SK-N-SH (cell line): Measurements from ENCODE around the gene NAE1. TPM values are rescaled to one million over a fixed set of nuclear protein-coding genes. Genes with fewer than 3 reads are reported as not detected.
"Not testable (repeated sequence)": the region's sequence is repeated elsewhere in the genome, so short reads cannot be mapped to it uniquely, and the experiment has no call there.

ENCODE experiments used
- CTCF ChIA-PET: fragments of 300-600, 350-600 bp; formaldehyde crosslinking; extraction: SDS; loops from one replicate; lab custom pipeline; 2021; lab: Yijun Ruan, JAX
- POLR2A ChIA-PET: fragments of 350-600 bp; sonication (Branson Sonifier 250); formaldehyde crosslinking; extraction: SDS; loops from one replicate; lab custom pipeline; 2020; ENCODE audit warnings: antibody characterized with exemption, inconsistent platforms; lab: Yijun Ruan, JAX
- DNase-seq: peaks from one replicate; pipeline ENCODE4 v3.0.0; 2012
- H2AFZ ChIP-seq: fragments of 200-600 bp; sonication (generic); 2 replicates; pipeline ENCODE4 v1.8.1; 2016; ENCODE audit warnings: antibody characterized with exemption, mild to moderate bottlenecking, low read depth
- H3F3A ChIP-seq: fragments of 200-600 bp; sonication (generic); replicated peaks from 2 replicates; pipeline ENCODE3; 2016; ENCODE audit warnings: antibody characterized with exemption, mild to moderate bottlenecking; ENCODE audit not compliant: insufficient read depth
- H3K27ac ChIP-seq, 2 experiments: fragments of 200-500 bp in 1 of 2; fragments of 200-600 bp in 1 of 2; sonication (Bioruptor generic) in 1 of 2; sonication (generic), shearing (Covaris generic) in 1 of 2; 2 replicates each; pipeline versions ENCODE4 v1.5.1 to v1.6.1; 2014 to 2016; ENCODE audit warnings: low read depth in 2 of 2, inconsistent platforms in 1 of 2, low read length in 1 of 2, mild to moderate bottlenecking in 1 of 2, mixed read lengths in 1 of 2
- H3K27me3 ChIP-seq: fragments of 200-600 bp; sonication (generic), shearing (Covaris generic); 2 replicates; pipeline ENCODE4 v1.6.1; 2016; ENCODE audit warnings: mixed run types; ENCODE audit not compliant: insufficient read depth
- H3K36me3 ChIP-seq, 2 experiments: fragments of 200-500 bp in 1 of 2; fragments of 200-600 bp in 1 of 2; sonication (Bioruptor generic) in 1 of 2; sonication (generic) in 1 of 2; replicated peaks in 1 of 2; 2 replicates each; pipeline versions ENCODE3 to v1.5.1; 2014 to 2016; ENCODE audit warnings: low read length in 1 of 2, mild to moderate bottlenecking in 1 of 2; ENCODE audit not compliant: insufficient read depth in 2 of 2, control insufficient read depth in 1 of 2
- H3K4me1 ChIP-seq, 2 experiments: fragments of 200-500 bp in 1 of 2; fragments of 200-600 bp in 1 of 2; sonication (Bioruptor generic) in 1 of 2; sonication (generic), shearing (Covaris generic) in 1 of 2; 2 replicates each; pipeline versions ENCODE4 v1.5.1 to v1.6.1; 2014 to 2016; ENCODE audit warnings: low read depth in 1 of 2, low read length in 1 of 2, mixed run types in 1 of 2; ENCODE audit not compliant: insufficient read depth in 2 of 2, control insufficient read depth in 1 of 2
- H3K4me2 ChIP-seq: fragments of 200-600 bp; sonication (generic), shearing (Covaris generic); 2 replicates; pipeline ENCODE4 v1.6.1; 2017; ENCODE audit warnings: mixed run types
- H3K4me3 ChIP-seq, 2 experiments: fragments of 200-500 bp in 1 of 2; fragments of 200-600 bp in 1 of 2; sonication (Bioruptor generic) in 1 of 2; sonication (generic), shearing (Covaris generic) in 1 of 2; 2 replicates each; pipeline versions ENCODE4 v1.5.1 to v1.8.1; 2014 to 2016; ENCODE audit warnings: low read depth in 2 of 2, inconsistent platforms in 1 of 2, low read length in 1 of 2, mild to moderate bottlenecking in 1 of 2, mixed read lengths in 1 of 2, moderate library complexity in 1 of 2
- H3K79me2 ChIP-seq: fragments of 200-600 bp; sonication (generic); 2 replicates; pipeline ENCODE4 v1.8.1; 2017; ENCODE audit warnings: mild to moderate bottlenecking; ENCODE audit not compliant: insufficient read depth
- H3K9ac ChIP-seq: fragments of 200-600 bp; sonication (generic); 2 replicates; pipeline ENCODE4 v1.6.1; 2017; ENCODE audit warnings: mixed run types
- H3K9me2 ChIP-seq: fragments of 200-600 bp; sonication (generic); 2 replicates; pipeline ENCODE4 v1.6.1; 2017; ENCODE audit warnings: mixed run types
- H3K9me3 ChIP-seq: fragments of 200-600 bp; sonication (generic); 2 replicates; pipeline ENCODE4 v1.6.1; 2017; ENCODE audit warnings: mixed run types, mild to moderate bottlenecking, moderate library complexity
- H4K20me1 ChIP-seq: fragments of 200-600 bp; sonication (generic); 2 replicates; pipeline ENCODE4 v1.6.1; 2017; ENCODE audit warnings: mild to moderate bottlenecking, mixed run types; ENCODE audit not compliant: insufficient read depth
- FOXJ3 ChIP-seq: sonication (generic); formaldehyde crosslinking; IDR thresholded peaks from 2 replicates; pipeline ENCODE4 v1.5.1; 2020; ENCODE audit warnings: mild to moderate bottlenecking, missing genetic modification reagents
- GABPA ChIP-seq: IDR thresholded peaks from 2 replicates; pipeline ENCODE4 v1.4.0; 2012; ENCODE audit warnings: low read depth, mild to moderate bottlenecking
- JUND ChIP-seq: IDR thresholded peaks from 2 replicates; pipeline ENCODE4 v1.4.0; 2012
- MEF2A ChIP-seq: IDR thresholded peaks from 2 replicates; pipeline ENCODE4 v1.4.0; 2012; ENCODE audit warnings: low read depth, borderline replicate concordance
- NRF1 ChIP-seq: IDR thresholded peaks from 2 replicates; pipeline ENCODE4 v1.6.1; 2012; ENCODE audit warnings: low read depth, mild to moderate bottlenecking, low read length
- POLR2AphosphoS5 ChIP-seq: IDR thresholded peaks from 2 replicates; pipeline ENCODE4 v1.6.1; 2012; ENCODE audit warnings: low read depth, low read length
- RCOR1 ChIP-seq: fragments of 150-350 bp; IDR thresholded peaks from 2 replicates; pipeline ENCODE4 v1.6.1; 2017; ENCODE audit warnings: antibody characterized with exemption, low read length
- RFX5 ChIP-seq: IDR thresholded peaks from 2 replicates; pipeline ENCODE4 v1.6.1; 2012; ENCODE audit warnings: mild to moderate bottlenecking, improper control_type of control experiment, low read length
- RXRA ChIP-seq: IDR thresholded peaks from 2 replicates; pipeline ENCODE4 v1.4.0; 2012; ENCODE audit warnings: low read depth, mild to moderate bottlenecking, borderline replicate concordance
- SMC3 ChIP-seq: IDR thresholded peaks from 2 replicates; pipeline ENCODE4 v1.6.1; 2012; ENCODE audit warnings: low read depth, low read length, improper control_type of control experiment
- WGBS: methylation state at CpG from one replicate; pipeline ENCODE4 v1.1.6; 2017; ENCODE audit warnings: low lambda C conversion rate; 5-methylcytosine and 5-hydroxymethylcytosine counted together
- polyA plus RNA-seq, 3 experiments: library from polyadenylated mRNA; depleted of rRNA; stranded (reverse); fragments of >200 nt; gene quantifications; 2 replicates each; pipeline ENCODE4 v1.2.3, GENCODE V29; 2012
- TF ChIP-seq, protein P1 (sequence below): IDR thresholded peaks from 2 replicates; pipeline ENCODE4; 2012
- TF ChIP-seq, protein P2 (sequence below): fragments of 150-350 bp; IDR thresholded peaks from 2 replicates; pipeline ENCODE4 v1.6.1; 2016; ENCODE audit warnings: mild to moderate bottlenecking, low read depth, low read length
- TF ChIP-seq, protein P3 (sequence below): IDR thresholded peaks from 2 replicates; pipeline ENCODE4 v1.4.0; 2012; ENCODE audit warnings: low read depth

Gene NAE1
- polyA plus RNA-seq, 1 of the 3 experiments (the other 2 are of a cell fraction): 33.8 TPM

DNA sequence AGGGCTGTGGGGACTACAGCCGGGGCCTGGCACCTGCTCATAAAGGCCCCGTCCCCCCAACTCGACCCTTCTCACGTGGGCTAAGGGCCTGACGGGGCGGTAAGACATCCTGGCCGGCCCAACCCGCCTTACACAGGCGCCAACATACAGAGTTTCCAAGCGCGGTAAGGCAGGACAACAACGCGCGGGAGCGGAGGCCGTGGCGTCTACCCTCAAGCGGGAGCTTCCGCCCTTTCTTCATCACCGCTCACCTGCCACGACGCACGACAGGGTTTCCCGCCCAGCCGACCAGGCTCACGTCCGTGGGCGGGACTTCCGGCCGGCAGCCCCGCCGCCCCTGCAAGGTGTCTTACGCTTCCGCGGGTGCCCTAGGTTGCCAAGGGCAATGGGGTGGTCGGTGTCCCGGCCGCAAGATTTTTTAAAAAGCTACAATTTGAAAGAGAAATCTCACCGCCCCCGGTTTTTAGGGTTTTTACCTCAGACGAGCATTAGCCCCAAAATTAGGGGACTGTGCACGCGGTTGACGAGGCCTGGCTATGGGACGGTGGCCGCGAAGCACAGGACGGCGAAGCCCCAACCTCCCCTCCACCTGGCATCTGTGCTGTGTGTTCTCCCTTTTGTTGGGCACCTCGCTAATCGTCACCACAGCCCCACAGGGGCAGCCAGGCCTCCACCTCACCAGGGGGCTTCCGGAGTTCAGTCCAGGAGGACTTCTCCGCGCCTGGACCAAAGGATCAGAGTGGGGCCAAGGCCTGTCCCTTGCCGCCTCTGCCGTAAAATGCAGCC lies 29.3 kb downstream of the NAE1 start, which contains the start of gene TERB1 (continued):
- TF ChIP-seq, protein P1, sequence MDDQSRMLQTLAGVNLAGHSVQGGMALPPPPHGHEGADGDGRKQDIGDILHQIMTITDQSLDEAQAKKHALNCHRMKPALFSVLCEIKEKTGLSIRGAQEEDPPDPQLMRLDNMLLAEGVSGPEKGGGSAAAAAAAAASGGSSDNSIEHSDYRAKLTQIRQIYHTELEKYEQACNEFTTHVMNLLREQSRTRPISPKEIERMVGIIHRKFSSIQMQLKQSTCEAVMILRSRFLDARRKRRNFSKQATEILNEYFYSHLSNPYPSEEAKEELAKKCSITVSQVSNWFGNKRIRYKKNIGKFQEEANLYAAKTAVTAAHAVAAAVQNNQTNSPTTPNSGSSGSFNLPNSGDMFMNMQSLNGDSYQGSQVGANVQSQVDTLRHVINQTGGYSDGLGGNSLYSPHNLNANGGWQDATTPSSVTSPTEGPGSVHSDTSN: no peak
- TF ChIP-seq RFX5: no peak
- TF ChIP-seq GABPA: no peak
- TF ChIP-seq MEF2A: no peak
- TF ChIP-seq FOXJ3 (CRISPR knock-in tag): no peak
- TF ChIP-seq, protein P2, sequence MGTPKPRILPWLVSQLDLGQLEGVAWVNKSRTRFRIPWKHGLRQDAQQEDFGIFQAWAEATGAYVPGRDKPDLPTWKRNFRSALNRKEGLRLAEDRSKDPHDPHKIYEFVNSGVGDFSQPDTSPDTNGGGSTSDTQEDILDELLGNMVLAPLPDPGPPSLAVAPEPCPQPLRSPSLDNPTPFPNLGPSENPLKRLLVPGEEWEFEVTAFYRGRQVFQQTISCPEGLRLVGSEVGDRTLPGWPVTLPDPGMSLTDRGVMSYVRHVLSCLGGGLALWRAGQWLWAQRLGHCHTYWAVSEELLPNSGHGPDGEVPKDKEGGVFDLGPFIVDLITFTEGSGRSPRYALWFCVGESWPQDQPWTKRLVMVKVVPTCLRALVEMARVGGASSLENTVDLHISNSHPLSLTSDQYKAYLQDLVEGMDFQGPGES: no peak
- TF ChIP-seq, protein P3, sequence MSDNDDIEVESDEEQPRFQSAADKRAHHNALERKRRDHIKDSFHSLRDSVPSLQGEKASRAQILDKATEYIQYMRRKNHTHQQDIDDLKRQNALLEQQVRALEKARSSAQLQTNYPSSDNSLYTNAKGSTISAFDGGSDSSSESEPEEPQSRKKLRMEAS: no peak
- no peak for TF ChIP-seq NRF1
- TF ChIP-seq RCOR1: no peak

DNA sequence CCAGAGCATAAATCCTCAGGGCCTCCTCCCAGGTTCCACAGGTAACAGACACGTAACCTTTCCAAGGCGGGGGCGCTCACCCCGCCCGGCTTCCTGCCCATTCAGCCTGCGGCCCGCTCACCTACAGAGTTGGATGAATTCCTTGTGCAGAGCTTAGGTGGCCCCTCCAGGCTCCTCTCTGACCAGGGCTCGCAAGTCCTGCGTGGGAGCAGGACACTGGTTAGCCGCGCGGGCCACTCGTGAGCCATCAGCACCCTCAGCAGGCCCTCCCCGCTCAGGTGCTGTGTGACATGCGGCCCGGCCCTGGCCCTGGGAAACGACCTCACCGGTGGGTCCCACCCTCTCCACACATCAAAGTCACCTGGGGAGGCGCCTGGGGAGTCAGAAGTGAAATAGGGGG lies 29.9 kb downstream of the NAE1 start:
- CTCF ChIA-PET: interaction anchor here (0.7 to 1.0 kb wide), 2 partner anchors 30 to 193 kb away, joined by 3 to 4 read pairs; partner anchors contain the start of gene NAE1
- Histone ChIP-seq H3K9ac (no peak overlapping the region), H3F3A (peaks cover 13% of the 10 kb centered on the region), H3K36me3 (peaks cover 38 to 39% of the 10 kb centered on the region in 2 experiments), H3K4me1 (no peaks in the 10 kb centered on the region), H3K4me3 (no peak overlapping the region), H2AFZ (no peak overlapping the region), H3K79me2 (no peaks in the 10 kb centered on the region), H3K4me2 (no peak overlapping the region), H3K9me3 (no peaks in the 10 kb centered on the region), H4K20me1 (no peaks in the 10 kb centered on the region)
- DNase-seq: peak; percentile 20
- POLR2A ChIA-PET: no interaction called here
- WGBS: 95% methylated on average over 19 of the region's 19 CpGs
- TF ChIP-seq MEF2A: no peak
- TF ChIP-seq POLR2AphosphoS5: 0 out of 2 replicates have a peak, but pooled peaks have one; percentile 3
- TF ChIP-seq, all 33 proteins: peak for 1
- Histone ChIP-seq H3K9me2 (no peaks in the 10 kb centered on the region), H3K27me3 (no peaks in the 10 kb centered on the region), H3K27ac (no peak overlapping the region)

DNA sequence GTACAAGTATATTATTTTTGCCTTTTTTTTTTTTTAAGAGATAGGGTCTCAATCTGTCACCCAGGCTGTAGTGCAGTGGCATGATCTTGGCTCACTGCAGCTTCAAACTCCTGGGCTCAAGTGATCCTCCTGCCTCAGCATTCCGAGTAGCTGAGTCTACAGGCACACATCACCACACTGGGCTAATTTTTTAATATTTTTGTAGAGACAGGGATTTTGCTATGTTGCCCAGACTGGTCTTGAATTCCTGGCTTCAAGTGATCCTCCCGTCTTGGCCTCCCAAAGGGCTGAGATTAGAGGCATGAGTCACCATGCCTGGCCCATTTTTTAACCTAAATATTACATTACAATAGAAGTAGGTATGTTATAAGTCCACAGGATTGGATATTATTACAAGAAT lies 32.6 kb downstream of the NAE1 start:
- H3K4me1 ChIP-seq: no peaks in the 10 kb centered on the region
- H3K4me3 ChIP-seq: no peak overlapping the region
- H3K79me2 ChIP-seq: no peaks in the 10 kb centered on the region
- H2AFZ ChIP-seq: no peak overlapping the region
- H4K20me1 ChIP-seq: no peaks in the 10 kb centered on the region
- no peak overlapping the region for H3K4me2 ChIP-seq
- H3F3A ChIP-seq: peaks cover 13% of the 10 kb centered on the region
- H3K27ac ChIP-seq: no peak overlapping the region
- WGBS: 73% methylated on average over 2 of the region's 2 CpGs
- H3K9me3 ChIP-seq: no peaks in the 10 kb centered on the region
- no peak for DNase-seq
- no peaks in the 10 kb centered on the region for H3K27me3 ChIP-seq
- H3K9ac ChIP-seq: no peak overlapping the region
- H3K9me2 ChIP-seq: no peaks in the 10 kb centered on the region
- POLR2A ChIA-PET: no interaction called here
- CTCF ChIA-PET: interaction anchor here (1.2 kb wide), 2 partner anchors 47 to 70 kb away, joined by 3 to 5 read pairs; partner anchors contain the start of gene DYNC1LI2
- H3K36me3 ChIP-seq: peaks cover 11 to 16% of the 10 kb centered on the region in 2 experiments
- TF ChIP-seq RXRA (no peak), JUND (0 out of 2 replicates have a peak, but pooled peaks have one; percentile 6), SMC3 (no peak)

DNA sequence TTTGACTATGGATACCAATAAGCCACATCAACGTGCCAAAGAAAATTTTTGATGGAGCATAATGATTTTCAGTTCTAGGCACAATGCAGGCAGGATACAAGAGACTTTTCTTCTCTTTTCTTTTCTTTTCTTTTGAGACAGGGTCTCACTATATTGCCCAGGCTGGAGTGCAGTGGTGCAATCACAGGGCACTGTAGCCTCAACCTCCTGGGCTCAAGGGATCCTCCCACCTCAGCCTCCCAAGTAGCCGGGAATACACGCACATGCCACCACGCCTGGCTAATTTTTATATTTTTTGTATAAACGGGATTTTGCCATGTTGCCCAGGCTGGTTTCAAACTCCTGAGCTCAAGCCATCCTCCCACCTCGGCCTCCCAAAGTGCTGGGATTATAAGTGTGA lies 36.8 kb downstream of the NAE1 start:
- H3K79me2 ChIP-seq, H3K4me3 ChIP-seq, POLR2A ChIA-PET, H3K9me2 ChIP-seq, CTCF ChIA-PET, H3K27ac ChIP-seq, H3K4me1 ChIP-seq, H3K36me3 ChIP-seq, H3K9me3 ChIP-seq, DNase-seq, H2AFZ ChIP-seq, H3K27me3 ChIP-seq, H3K9ac ChIP-seq, H3K4me2 ChIP-seq, H4K20me1 ChIP-seq: not testable (repeated sequence)
- 71% methylated on average over 6 of the region's 6 CpGs for WGBS
- H3F3A ChIP-seq: peaks cover 12% of the 10 kb centered on the region
